Body of pancreas (tissue), 4 donors: Measurements from ENCODE around the gene TALDO1.

Experiments
- CTCF ChIP-seq, 7 experiments: fragments of 450-650 bp in 4 of 7; fragments of 200-600 bp in 3 of 7; sonication (generic) in 3 of 7; IDR thresholded peaks; one replicate each; pipeline ENCODE4 v1.5.1; 2016 to 2019; ENCODE audit warnings: antibody characterized with exemption in 7 of 7
- POLR2A ChIP-seq, 3 donors: fragments of 450-650 bp; IDR thresholded peaks; one replicate each; pipeline ENCODE4 v1.6.1; 2016; ENCODE audit warnings: antibody characterized with exemption in 3 of 3, mild to moderate bottlenecking in 2 of 3

DNA sequence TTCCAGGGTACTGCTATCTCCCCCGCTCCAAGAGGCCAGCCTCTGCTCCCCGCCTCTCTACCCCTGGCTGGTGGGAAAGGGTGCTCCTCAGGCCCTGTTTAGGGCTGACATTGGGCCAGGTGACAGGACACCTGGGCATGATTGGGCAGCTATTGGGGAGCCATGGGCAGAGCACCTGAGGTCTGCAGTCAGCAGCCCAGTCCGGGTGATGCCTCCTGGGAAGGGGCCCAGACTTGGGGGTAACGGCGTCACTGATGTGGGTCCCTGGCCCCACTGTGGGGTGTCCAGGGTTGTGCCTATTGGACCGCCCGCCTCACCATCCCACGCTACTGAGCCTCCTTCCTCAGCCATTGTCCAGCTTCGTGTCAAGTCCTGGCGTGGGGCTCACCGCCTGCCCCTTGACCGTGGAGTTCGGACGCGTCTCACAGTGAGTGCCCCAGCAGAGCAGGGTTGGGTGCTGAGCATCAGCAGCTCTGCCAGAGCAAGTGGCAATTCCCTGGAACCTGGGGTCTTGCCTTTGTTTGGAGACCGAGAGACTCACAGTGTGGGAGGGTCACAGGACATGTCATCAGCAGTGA lies 32.8 kb downstream of the TALDO1 start:
- TF ChIP-seq POLR2A (IDR thresholded peaks at IDR 0.05) (no peak), CTCF (IDR thresholded peaks at IDR 0.05) (no peak)
